Caco-2 (cell line): Measurements from ENCODE around the gene MBD4. TPM values are rescaled to one million over a fixed set of nuclear protein-coding genes. Genes with fewer than 3 reads are reported as not detected.

ENCODE experiments used
- BruUV-seq: library from RNA; stranded (reverse); fragments of 400-500 nt; replicated peaks from 2 replicates; lab custom pipeline; 2021; lab: Mats Ljungman, UMichigan
- CTCF ChIA-PET: fragments of 300-600 bp; sonication (Branson Sonifier 250); formaldehyde crosslinking; loops from one replicate; lab custom pipeline; 2022; ENCODE audit warnings: antibody characterized with exemption; lab: Charles Lee
- POLR2A ChIA-PET: fragments of 300-600 bp; sonication (Branson Sonifier 250); formaldehyde crosslinking; loops from one replicate; lab custom pipeline; 2022; ENCODE audit warnings: antibody characterized with exemption; lab: Charles Lee
- DNase-seq, 2 experiments: peaks; one replicate each; pipeline versions ENCODE4 v3.0.0 to v3.0.0-alpha.2; 2020 to 2022
- H3K27me3 ChIP-seq: replicated peaks from 2 replicates; pipeline ENCODE4 v1.6.0; 2011; ENCODE audit warnings: low read length; ENCODE audit not compliant: control insufficient read depth, insufficient read depth
- H3K36me3 ChIP-seq: 2 replicates; pipeline ENCODE4 v1.5.1; 2011; ENCODE audit warnings: low read length; ENCODE audit not compliant: control insufficient read depth, insufficient read depth
- H3K4me1 ChIP-seq: fragments of 250-450 bp; sonication (Bioruptor Pico); 2 replicates; pipeline ENCODE4 v1.5.1; 2020; ENCODE audit warnings: mild to moderate bottlenecking
- H3K4me3 ChIP-seq: 2 replicates; pipeline ENCODE4 v1.5.1; 2011; ENCODE audit warnings: low read depth, mild to moderate bottlenecking, control low read depth, low read length
- H3K9me3 ChIP-seq: fragments of 250-450 bp; sonication (Bioruptor Pico); 2 replicates; pipeline ENCODE4 v1.5.1; 2020; ENCODE audit warnings: mild to moderate bottlenecking, moderate library complexity
- H3K27ac Mint-ChIP-seq: one replicate; pipeline ENCODE4 v1.8.0; 2022; ENCODE audit warnings: mixed read lengths; ENCODE audit not compliant: unreplicated experiment
- H3K27me3 Mint-ChIP-seq: one replicate; pipeline ENCODE4 v1.8.0; 2022; ENCODE audit warnings: mixed read lengths; ENCODE audit not compliant: insufficient read depth, unreplicated experiment
- H3K36me3 Mint-ChIP-seq: one replicate; pipeline ENCODE4 v1.8.0; 2022; ENCODE audit warnings: mild to moderate bottlenecking, mixed read lengths; ENCODE audit not compliant: insufficient read depth, unreplicated experiment
- H3K4me1 Mint-ChIP-seq: one replicate; pipeline ENCODE4 v1.8.0; 2022; ENCODE audit warnings: low read depth, mixed read lengths; ENCODE audit not compliant: unreplicated experiment
- H3K4me3 Mint-ChIP-seq: one replicate; pipeline ENCODE4 v1.8.0; 2022; ENCODE audit warnings: mild to moderate bottlenecking, moderate library complexity, mixed read lengths; ENCODE audit not compliant: unreplicated experiment
- H3K9me3 Mint-ChIP-seq: one replicate; pipeline ENCODE4 v1.8.0; 2022; ENCODE audit warnings: mixed read lengths; ENCODE audit not compliant: unreplicated experiment
- intact Hi-C: fragments of 100-400 bp; cut with micrococcal nuclease; formaldehyde crosslinking; loops from one replicate; pipeline ENCODE4 v1.10.0; 2022; ENCODE audit not compliant: unreplicated experiment
- total RNA-seq: library from RNA; stranded (reverse); gene quantifications from 2 replicates; pipeline ENCODE4 v1.2.3, GENCODE V29; 2022
- TF ChIP-seq, protein P1 (sequence below), 2 experiments: fragments of 200-600 bp in 1 of 2; IDR thresholded peaks; 1 replicate in 1 of 2; 2 replicates in 1 of 2; pipeline versions ENCODE4 v1.5.1 to v1.8.0; 2011 to 2022; ENCODE audit warnings: antibody characterized with exemption in 1 of 2, control low read depth in 1 of 2, inconsistent platforms in 1 of 2, low read depth in 1 of 2, low read length in 1 of 2, mild to moderate bottlenecking in 1 of 2, moderate library complexity in 1 of 2; ENCODE audit not compliant: insufficient read depth in 1 of 2, severe bottlenecking in 1 of 2, unreplicated experiment in 1 of 2

MBD4 gene
- total RNA-seq, 1 experiment from 2014 or later = 33.5 TPM

DNA sequence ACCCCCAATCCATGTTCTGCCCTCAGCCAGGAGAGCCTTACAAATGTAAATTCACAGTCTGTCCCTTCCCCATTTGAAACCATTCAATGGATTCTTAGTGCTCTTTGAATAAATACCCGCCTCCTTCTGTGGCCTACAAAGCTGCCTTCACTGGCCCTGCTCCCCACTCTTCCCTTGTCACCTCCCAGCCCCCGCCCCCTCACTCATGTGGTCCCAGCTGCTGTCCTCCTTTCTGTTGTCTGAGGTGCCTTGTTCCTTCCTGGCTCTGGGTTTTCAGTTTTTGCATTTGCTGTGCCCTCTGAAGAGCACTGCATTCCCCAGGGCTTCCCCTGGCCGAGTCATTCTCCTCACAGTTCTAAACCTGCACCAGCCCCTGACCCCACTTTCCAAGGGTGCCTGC lies 14.5 kb downstream of the MBD4 start:
- POLR2A ChIA-PET = interaction anchor here (0.6 kb wide), 1 partner anchor 99 kb away, joined by 4 read pairs; no protein-coding TSS in a partner anchor
- Mint-ChIP-seq H3K27me3 (peaks cover 3% of the 10 kb centered on the region), H3K27ac (no peak overlapping the region), H3K4me3 (no peak overlapping the region), H3K9me3 (no peaks in the 10 kb centered on the region), H3K36me3 (peaks cover 12% of the 10 kb centered on the region), H3K4me1 (peaks cover 23% of the 10 kb centered on the region)
- Histone ChIP-seq H3K36me3 (no peaks in the 10 kb centered on the region), H3K4me1 (0 out of 2 replicates have a peak, but pooled peaks cover 3% of the 10 kb centered on the region), H3K4me3 (no peak overlapping the region), H3K27me3 (no peaks in the 10 kb centered on the region), H3K9me3 (no peaks in the 10 kb centered on the region)
- CTCF ChIA-PET = no interaction called here
- no TSS peak for BruUV-seq
- no peak for DNase-seq
- TF ChIP-seq, protein P1, sequence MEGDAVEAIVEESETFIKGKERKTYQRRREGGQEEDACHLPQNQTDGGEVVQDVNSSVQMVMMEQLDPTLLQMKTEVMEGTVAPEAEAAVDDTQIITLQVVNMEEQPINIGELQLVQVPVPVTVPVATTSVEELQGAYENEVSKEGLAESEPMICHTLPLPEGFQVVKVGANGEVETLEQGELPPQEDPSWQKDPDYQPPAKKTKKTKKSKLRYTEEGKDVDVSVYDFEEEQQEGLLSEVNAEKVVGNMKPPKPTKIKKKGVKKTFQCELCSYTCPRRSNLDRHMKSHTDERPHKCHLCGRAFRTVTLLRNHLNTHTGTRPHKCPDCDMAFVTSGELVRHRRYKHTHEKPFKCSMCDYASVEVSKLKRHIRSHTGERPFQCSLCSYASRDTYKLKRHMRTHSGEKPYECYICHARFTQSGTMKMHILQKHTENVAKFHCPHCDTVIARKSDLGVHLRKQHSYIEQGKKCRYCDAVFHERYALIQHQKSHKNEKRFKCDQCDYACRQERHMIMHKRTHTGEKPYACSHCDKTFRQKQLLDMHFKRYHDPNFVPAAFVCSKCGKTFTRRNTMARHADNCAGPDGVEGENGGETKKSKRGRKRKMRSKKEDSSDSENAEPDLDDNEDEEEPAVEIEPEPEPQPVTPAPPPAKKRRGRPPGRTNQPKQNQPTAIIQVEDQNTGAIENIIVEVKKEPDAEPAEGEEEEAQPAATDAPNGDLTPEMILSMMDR (IDR thresholded peaks at IDR 0.05; ENCODE audit: insufficient read depth in 1 of 2, low read depth in 1 of 2, low read length in 1 of 2, severe bottlenecking in 1 of 2, unreplicated experiment in 1 of 2) = no peak
- intact Hi-C loops = no loop called here

DNA sequence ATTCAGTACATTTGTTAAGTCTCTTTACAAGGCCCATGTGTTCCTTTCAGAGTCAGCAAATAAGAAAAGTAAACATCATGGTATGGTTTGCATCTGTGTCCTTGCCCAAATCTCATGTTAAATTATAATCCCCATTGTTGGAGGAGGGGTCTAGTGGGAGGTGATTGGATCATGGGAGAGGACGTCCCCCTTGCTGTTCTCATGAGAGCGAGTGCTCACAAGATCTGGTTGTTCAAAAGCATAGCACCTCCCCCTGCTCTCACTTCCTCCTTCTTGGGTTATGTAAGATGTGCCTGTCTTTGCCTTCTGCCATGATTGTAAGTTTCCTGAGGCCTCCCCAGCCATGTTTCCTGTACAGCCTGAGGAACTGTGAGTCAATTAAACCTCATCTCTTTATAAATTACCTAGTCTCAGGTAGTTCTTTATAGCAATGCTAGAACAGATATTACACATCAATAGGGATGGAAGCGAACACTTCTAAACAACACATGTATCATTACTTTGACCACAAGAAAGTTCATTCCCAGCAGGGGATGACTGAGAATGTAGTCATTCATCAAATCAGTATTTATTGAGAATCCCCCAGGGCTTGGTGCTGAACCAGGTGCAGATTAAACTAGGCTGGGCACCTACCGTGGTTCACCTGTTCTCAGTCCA lies 15.4 kb downstream of the MBD4 start:
- ChIA-PET CTCF (interaction anchor here (1.6 kb wide), 1 partner anchor 41 kb away, joined by 4 read pairs; no protein-coding TSS in a partner anchor), POLR2A (no interaction called here)
- intact Hi-C loops = loop anchor here (5.0 kb wide), 1 partner anchor 42 kb away; no protein-coding TSS in a partner anchor
- 0 out of 2 replicates have a peak, but pooled peaks cover 3% of the 10 kb centered on the region for H3K4me1 ChIP-seq
- H3K9me3 Mint-ChIP-seq = no peaks in the 10 kb centered on the region
- H3K4me3 ChIP-seq = no peak overlapping the region
- H3K27ac Mint-ChIP-seq = no peak overlapping the region
- H3K4me3 Mint-ChIP-seq = no peak overlapping the region
- H3K36me3 Mint-ChIP-seq = peaks cover 4% of the 10 kb centered on the region
- H3K4me1 Mint-ChIP-seq = peaks cover 23% of the 10 kb centered on the region
- no peaks in the 10 kb centered on the region for H3K36me3 ChIP-seq
- no peak for DNase-seq
- TF ChIP-seq, protein P1 (IDR thresholded peaks at IDR 0.05; ENCODE audit: insufficient read depth in 1 of 2, low read depth in 1 of 2, low read length in 1 of 2, severe bottlenecking in 1 of 2, unreplicated experiment in 1 of 2) = no peak
- no peaks in the 10 kb centered on the region for H3K27me3 ChIP-seq
- no peaks in the 10 kb centered on the region for H3K9me3 ChIP-seq
- peaks cover 3% of the 10 kb centered on the region for H3K27me3 Mint-ChIP-seq
- BruUV-seq = no TSS peak

DNA sequence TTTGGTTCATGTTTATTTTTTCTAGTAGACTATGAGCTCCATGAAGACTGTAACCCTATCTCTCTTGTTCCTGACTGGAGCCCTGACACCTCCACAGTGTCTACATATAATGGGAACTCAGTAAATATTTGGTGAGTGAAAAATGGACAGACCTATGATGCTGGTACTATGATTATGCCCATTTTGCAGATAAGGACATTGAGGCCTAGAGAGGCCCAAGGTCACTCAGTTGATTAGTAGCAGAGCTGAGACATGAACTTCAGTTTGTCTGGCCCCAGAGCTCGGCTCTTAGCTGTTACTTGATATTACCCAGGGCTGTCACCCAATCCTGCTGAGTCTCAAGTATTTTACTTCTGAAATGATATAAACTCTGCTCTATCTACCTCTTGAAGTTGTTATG lies 16.9 kb downstream of the MBD4 start:
- BruUV-seq = no TSS peak
- peaks cover 3% of the 10 kb centered on the region for H3K27me3 Mint-ChIP-seq

More for the DNA sequence above, 16.9 kb downstream of the MBD4 start:
- Mint-ChIP-seq H3K36me3 (no peaks in the 10 kb centered on the region), H3K4me3 (no peak overlapping the region), H3K27ac (no peak overlapping the region), H3K9me3 (no peaks in the 10 kb centered on the region), H3K4me1 (peaks cover 30% of the 10 kb centered on the region)
- ChIA-PET CTCF (interaction anchor here (1.6 kb wide), 1 partner anchor 39 kb away, joined by 4 read pairs; no protein-coding TSS in a partner anchor), POLR2A (no interaction called here)
- Histone ChIP-seq H3K36me3 (no peaks in the 10 kb centered on the region), H3K4me1 (peaks cover 6% of the 10 kb centered on the region; the same call in 1 of the 2 replicates), H3K9me3 (no peaks in the 10 kb centered on the region), H3K4me3 (no peak overlapping the region), H3K27me3 (no peaks in the 10 kb centered on the region)
- TF ChIP-seq, protein P1 (IDR thresholded peaks at IDR 0.05; ENCODE audit: insufficient read depth in 1 of 2, low read depth in 1 of 2, low read length in 1 of 2, severe bottlenecking in 1 of 2, unreplicated experiment in 1 of 2) = no peak
- intact Hi-C loops = loop anchor here (5.0 kb wide), 1 partner anchor 41 kb away; no protein-coding TSS in a partner anchor
- no peak for DNase-seq
